NCI-H524 (cell line): ENCODE data around the gene TCIRG1.
"Not testable (repeated sequence)": the region's sequence is repeated elsewhere in the genome, so short reads cannot be mapped to it uniquely, and the experiment has no call there.

ENCODE experiments used
- DNase-seq, 2 experiments: peaks; one replicate each; lab custom pipeline; 2025; lab: John Stamatoyannopoulos, UW

Gene TCIRG1

DNA sequence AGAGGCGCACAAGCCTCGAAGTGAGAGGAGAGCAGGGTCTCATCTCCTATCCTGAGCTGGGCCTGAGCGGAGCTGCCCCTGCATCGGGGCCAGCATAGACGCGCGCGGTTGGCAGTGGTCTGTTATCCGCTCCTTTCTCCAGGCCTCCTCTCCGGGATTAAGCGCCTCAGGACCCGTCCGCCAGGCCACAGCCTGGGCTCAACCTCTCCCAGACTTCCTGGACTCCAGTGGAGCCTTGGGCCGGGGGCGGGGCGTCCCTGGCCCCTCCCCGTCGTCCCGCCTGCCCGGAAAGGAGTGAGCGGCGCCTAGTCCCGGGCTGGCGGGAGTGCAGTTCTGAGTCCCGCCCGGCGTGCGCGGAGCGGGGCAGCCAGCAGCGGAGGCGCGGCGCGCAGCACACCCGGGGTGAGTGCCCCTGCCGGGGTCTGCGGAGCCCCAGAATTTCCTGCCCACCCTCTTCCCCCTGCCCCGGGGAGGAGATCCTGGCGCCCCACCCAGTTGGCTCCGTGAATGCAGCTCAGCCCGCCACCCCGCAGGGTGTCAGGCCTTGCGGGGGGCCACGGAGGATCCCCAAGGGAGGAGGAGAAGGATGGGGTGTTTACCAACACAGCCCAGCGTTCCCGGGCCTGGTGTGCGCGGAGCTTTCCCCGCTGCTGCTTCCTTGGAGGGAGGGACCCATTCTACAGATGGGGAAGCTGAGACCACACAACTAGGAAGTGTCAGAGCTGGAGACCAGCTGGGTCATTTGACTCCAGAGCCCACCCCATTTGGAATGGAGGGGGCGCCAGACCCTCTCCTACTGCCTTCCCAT is at the start of gene TCIRG1:
Gene TCIRG1 (plus strand): TSS at position 308 of the 808 bp plus-strand sequence. CDS start 2,247 bp downstream, outside the sequence.
- DNase-seq, result no peak

GRCh38 chr11:67990546-67991346 is 48.1 kb upstream of the TCIRG1 start:
- DNase-seq, result not testable (repeated sequence)

DNA sequence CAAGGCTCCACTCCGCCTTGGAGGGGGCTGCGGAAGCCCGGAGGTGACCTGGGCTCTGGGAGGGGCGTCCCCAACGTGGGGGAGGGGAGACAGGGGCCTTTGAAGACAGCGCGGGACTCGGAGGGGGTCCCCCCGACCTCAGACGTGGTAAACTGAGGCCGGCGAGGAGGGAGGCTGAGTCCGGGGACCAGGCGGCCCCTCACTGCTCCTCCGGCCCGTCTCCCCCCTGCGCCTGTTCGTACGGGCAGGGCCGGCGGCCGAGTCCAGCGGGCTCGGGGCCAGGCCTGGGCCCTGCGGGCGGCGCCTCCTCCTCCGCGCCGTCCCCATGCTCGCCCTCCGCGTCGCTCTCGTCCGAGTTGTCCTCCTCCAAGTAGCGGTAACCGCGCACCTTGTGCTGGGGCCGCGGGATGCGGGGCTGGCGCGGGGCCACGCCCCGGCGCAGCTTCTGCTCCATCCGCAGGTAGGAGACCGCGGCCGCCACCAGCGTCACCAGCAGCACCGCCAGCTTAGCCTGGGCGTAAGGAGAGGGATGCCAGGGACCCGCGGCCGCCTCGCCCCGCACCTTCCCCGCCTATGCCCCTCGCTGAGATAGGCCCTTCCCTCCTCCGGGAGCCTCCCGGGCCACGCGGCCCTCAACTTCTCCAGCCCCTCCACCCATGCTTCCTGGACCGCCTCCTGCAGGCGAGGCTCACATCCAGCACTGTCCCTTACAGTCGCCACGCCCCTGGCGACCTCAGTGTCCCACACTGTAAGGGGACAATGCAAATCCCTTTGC is 47.3 kb upstream of the TCIRG1 start:
- DNase-seq, result not testable (repeated sequence)

DNA sequence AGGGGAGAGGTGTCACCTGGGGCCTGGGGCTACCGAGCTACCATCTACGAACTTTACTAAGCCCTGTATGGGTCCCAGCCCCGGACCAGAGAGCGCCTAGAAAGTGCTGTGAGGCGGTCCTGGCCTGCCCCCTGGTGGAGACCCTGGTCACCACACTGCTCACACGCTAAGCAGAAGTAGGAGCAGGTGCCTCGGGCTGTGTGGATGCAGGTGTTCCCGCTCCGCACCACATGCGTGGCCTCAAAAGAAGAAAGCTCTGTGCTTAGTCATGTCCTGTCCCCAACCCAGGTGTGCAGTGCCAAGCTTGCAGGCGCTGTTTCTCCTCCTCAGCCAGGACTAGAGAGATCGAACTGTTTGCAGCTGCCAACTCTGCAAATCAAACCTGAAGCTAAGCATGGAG is 45.0 kb upstream of the TCIRG1 start:
- DNase-seq, result peak in 1 of 2 experiments; percentile 38

GRCh38 chr11:67994387-67994786 is 44.4 kb upstream of the TCIRG1 start:
- not testable (repeated sequence) for DNase-seq

- not testable (repeated sequence) for DNase-seq
Observed at GRCh38 chr11:67995129-67995528, 43.7 kb upstream of the TCIRG1 start.

DNA sequence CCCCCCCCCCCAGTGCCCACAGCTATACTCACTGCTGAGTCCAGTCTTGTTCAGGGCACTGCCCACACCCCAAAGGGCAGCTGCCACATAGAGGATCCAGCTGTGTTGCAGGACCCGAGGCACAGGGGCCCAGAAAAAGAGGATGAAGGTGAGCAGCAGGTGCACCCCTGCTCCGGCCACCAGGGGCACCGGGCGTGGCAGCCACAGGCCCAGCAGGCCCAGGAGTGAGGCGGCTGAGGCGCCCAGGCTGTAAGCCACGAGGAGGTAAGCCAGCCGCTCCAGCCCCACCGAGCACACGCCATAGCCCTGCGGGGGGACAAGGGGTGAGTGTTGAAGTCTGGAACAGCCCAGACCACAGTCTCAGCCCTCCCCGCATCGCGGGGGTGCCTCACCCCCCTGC is 43.2 kb upstream of the TCIRG1 start:
- not testable (repeated sequence) for DNase-seq

GRCh38 chr11:67996051-67996450 is 42.8 kb upstream of the TCIRG1 start:
- DNase-seq, result no peak

DNA sequence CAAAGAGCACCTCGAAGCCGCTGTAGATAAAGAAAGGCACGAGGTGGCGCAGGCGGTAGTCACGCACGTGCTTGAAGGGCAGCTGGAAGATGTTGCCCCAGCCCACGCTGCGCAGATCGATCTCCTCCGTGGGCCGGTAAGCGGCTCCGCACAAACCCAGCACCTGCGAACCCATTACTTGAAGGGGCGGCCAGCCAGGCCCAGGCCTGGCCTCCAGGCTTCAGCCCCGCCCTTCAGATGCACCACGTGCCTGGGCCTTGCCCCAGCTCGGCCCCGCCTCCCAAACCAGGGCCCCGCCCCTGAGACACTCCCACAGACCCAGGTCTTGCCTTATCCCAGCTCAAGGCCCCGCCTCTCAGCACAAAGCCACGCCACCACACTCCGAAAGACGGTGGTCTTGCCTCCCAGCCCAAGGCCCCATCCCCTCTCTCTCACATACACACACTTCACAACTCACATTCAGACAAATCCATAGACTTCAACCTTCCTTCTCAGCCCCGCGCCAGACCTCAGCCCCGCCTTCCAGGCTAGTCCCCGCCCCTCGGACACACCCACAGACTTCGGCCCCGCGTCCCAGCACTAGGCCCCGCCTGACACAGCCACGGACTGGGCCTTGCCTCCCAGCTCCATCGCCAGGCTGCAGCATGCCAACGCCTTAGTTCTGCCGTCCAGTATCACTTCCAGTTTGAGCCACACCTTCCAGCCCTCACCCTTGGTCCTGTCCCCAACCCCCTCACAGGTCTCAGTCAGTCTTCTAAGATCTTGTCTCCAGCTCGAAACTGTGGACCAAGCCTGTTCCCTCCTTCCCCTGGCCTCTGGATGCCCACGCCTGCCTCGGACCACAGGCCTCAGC is 42.0 kb upstream of the TCIRG1 start:
- no peak for DNase-seq

DNA sequence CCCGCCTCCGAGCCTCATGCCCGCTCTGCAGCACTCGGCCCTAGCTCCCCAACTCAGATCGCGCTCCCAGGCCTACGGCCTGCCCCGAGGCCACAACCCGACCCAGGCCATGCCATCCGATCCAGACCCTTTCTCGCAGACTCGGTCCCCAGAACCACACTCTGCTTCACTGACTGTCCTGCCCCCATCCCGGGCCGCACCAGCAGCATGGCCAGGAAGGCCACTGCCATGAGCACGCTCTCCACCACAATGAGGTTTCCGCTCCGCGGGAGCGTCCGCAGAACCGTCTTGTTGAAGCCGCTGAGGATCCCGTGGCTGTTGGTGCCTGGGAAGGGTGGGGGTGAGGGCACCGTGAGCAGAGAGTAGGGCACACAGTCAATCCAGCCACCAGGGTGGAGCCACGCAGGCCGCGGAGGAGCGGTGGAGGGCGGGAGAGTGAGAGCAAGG is 41.3 kb upstream of the TCIRG1 start:
- no peak for DNase-seq

- DNase-seq, result no peak
Observed at GRCh38 chr11:67998150-67999045, 40.4 kb upstream of the TCIRG1 start.

DNA sequence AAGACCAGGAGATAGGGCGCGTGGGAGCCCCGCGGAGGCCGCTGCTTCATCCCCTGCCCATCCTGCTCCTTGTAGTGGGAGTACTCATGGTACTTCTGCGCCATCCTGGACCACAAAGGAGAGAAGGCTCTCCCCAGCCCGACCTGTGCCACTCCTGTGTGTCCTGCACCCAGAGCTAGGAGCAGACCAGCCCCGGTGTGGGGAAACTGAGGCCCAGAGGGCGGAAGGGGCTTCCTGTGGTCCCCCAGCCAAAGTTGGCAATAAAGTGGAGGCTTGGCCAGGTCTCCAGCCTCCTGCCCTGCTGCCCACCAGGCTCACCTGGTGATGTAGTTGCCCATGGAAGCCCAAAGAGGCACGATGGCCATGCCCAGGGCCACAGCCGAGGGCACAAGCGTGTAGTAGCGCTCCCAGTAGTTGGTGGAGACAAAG is 39.6 kb upstream of the TCIRG1 start:
- no peak for DNase-seq

GRCh38 chr11:67999704-68000103 is 39.1 kb upstream of the TCIRG1 start:
- no peak for DNase-seq

- DNase-seq, result no peak
Observed at GRCh38 chr11:68002575-68002937, 36.3 kb upstream of the TCIRG1 start.

- no peak for DNase-seq
Observed at GRCh38 chr11:68002938-68003845, 35.6 kb upstream of the TCIRG1 start.

GRCh38 chr11:68003846-68004550 is 34.8 kb upstream of the TCIRG1 start, which contains the start of gene UNC93B1:
Gene UNC93B1, minus strand, starts transcription at chr11:68004097. Its CDS starts 54 bp downstream, at chr11:68004043.
- peak; percentile 51 to 74 for DNase-seq

DNA sequence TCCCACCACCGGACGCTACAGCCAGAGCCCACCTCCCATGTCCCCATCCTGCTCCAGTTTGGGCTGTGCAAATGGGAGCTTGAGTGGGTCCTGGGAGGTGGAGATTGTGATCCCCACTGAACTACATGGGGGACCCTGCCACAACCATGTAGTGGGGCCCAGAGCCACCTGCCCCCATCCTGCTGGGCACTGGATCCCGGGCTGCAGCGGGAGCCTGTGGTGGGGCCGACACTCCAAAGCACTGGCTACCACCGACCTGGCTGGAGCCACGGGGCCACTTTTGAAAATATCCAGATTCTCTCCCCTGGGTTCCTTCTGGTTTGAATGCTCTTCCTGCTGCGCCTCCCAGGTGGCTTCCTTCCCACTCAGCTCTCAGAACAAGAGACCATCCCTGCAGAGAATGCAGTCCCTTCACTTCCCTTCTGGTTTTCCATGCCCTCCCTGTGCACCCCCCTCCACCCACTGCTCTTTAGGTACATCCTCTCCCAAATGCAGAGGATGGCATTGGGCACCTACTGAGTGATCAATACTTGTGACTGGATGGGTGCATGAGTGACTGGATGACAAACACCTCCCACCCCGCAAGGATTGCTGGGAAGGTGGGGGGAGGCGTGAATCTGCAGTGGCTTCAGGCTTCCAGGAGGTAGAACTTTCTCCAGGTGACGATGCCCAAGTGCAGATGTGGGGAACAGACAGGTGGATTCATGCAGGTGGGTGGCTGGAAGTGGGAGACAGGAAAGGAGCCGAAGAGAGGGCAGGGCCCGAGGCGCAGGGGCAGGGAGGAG is 34.1 kb upstream of the TCIRG1 start:
- DNase-seq, result no peak
